ENCODE results near the gene RSRC1.

The RSRC1 gene

DNA sequence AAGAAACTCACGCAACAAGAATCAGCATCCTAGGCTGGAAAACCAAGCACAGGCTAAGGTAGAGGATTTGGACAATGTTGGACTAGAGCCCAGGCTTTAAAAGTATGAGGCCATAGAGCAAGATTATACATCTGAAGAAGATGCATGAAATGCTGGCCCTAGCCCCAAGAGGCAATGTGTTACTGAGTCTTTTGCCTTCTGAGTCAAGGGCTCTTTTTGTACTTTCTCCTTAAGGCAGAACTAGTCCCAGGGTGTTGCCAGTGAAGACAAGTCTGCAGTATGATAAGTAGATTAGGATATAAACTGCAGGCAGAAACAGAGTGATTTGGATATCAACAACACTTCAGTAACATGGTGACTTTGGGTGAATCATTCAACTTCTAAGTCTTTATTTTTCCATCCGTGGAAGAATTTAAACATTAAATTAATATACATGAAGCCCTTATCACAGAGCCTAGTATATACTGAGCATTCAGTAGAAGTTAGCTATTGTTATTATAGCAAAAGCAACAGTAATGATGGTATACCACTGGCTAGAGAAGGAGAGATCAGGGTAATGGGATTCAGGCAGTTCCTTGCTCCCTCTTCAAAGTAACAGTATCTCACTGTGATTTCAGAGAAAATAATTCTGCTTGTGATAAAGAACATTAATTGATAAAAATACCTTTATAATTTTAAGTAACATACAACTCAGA is 361.2 kb downstream of the RSRC1 start:
- no peaks in the 10 kb centered on the region for H3K79me2 ChIP-seq (ENCODE audit: control insufficient read depth, low read length)
- H3K9me2 ChIP-seq (replicated peaks; ENCODE audit: control insufficient read depth, low read length), result no peaks in the 10 kb centered on the region
- H3K9me3 ChIP-seq (ENCODE audit: control insufficient read depth, insufficient read depth, low read length), result no peaks in the 10 kb centered on the region
- H3K27ac ChIP-seq (ENCODE audit: low read depth, low read length), result no peak overlapping the region
- H3K4me1 ChIP-seq (ENCODE audit: control insufficient read depth, low read length), result no peaks in the 10 kb centered on the region
- no peak overlapping the region for H3K4me3 ChIP-seq (ENCODE audit: low read length)
- no peaks in the 10 kb centered on the region for H4K20me1 ChIP-seq (ENCODE audit: control insufficient read depth, insufficient read depth, low read depth, low read length)
- H3K27me3 ChIP-seq (ENCODE audit: control insufficient read depth, low read length), result no peaks in the 10 kb centered on the region
- no peaks in the 10 kb centered on the region for H3K36me3 ChIP-seq (ENCODE audit: control insufficient read depth, low read length)
- H3F3A ChIP-seq (ENCODE audit: control insufficient read depth, insufficient read depth), result no peaks in the 10 kb centered on the region
- no peak overlapping the region for H3K4me2 ChIP-seq (ENCODE audit: low read length)
- TF ChIP-seq, protein P1, sequence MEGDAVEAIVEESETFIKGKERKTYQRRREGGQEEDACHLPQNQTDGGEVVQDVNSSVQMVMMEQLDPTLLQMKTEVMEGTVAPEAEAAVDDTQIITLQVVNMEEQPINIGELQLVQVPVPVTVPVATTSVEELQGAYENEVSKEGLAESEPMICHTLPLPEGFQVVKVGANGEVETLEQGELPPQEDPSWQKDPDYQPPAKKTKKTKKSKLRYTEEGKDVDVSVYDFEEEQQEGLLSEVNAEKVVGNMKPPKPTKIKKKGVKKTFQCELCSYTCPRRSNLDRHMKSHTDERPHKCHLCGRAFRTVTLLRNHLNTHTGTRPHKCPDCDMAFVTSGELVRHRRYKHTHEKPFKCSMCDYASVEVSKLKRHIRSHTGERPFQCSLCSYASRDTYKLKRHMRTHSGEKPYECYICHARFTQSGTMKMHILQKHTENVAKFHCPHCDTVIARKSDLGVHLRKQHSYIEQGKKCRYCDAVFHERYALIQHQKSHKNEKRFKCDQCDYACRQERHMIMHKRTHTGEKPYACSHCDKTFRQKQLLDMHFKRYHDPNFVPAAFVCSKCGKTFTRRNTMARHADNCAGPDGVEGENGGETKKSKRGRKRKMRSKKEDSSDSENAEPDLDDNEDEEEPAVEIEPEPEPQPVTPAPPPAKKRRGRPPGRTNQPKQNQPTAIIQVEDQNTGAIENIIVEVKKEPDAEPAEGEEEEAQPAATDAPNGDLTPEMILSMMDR (IDR thresholded peaks at IDR 0.05; ENCODE audit: low read depth, low read length, poor library complexity, severe bottlenecking), result no peak
- no peak for TF ChIP-seq EZH2phosphoT487 (IDR thresholded peaks at IDR 0.05; ENCODE audit: borderline replicate concordance, low read length)

DNA sequence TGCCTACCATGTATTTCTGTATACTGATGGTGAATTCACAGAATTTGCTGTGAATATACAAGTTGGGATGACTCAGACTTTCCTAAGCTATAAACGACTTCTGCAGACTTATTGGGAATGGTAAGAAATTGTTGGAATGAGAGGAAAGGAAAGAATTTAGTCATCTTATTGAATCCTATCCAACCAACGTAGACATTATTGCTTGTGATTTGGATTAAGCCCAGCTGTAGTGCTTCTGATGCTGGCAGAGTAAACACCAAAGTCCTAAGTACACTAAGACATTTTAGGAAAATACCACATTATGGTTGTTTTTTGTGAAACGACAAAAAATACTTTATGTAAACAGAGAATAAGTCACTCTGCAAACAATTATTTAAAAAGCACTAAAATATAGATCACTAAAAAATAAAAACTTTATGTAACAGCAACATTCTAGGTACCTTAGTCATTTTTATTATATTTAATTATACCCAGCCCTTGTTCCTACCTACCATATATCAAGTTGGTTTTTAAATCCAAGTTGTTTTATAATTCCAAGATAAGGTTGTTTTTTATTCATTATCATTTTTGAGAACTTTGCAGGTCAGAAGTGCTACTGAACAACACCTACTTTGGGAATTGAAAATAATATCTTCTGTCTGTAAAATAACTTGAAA is 361.9 kb downstream of the RSRC1 start:
- Histone ChIP-seq H3K4me3 (ENCODE audit: low read length) (no peak overlapping the region), H3K36me3 (ENCODE audit: control insufficient read depth, low read length) (no peaks in the 10 kb centered on the region), H3K79me2 (ENCODE audit: control insufficient read depth, low read length) (no peaks in the 10 kb centered on the region), H3K27ac (ENCODE audit: low read depth, low read length) (no peak overlapping the region), H3K4me2 (ENCODE audit: low read length) (no peak overlapping the region), H4K20me1 (ENCODE audit: control insufficient read depth, insufficient read depth, low read depth, low read length) (no peaks in the 10 kb centered on the region), H3K27me3 (ENCODE audit: control insufficient read depth, low read length) (no peaks in the 10 kb centered on the region), H3F3A (ENCODE audit: control insufficient read depth, insufficient read depth) (no peaks in the 10 kb centered on the region), H3K9me3 (ENCODE audit: control insufficient read depth, insufficient read depth, low read length) (no peaks in the 10 kb centered on the region), H3K9me2 (replicated peaks; ENCODE audit: control insufficient read depth, low read length) (no peaks in the 10 kb centered on the region), H3K4me1 (ENCODE audit: control insufficient read depth, low read length) (no peaks in the 10 kb centered on the region)
- TF ChIP-seq, protein P1 (IDR thresholded peaks at IDR 0.05; ENCODE audit: low read depth, low read length, poor library complexity, severe bottlenecking), result no peak
- no peak for TF ChIP-seq EZH2phosphoT487 (IDR thresholded peaks at IDR 0.05; ENCODE audit: borderline replicate concordance, low read length)

DNA sequence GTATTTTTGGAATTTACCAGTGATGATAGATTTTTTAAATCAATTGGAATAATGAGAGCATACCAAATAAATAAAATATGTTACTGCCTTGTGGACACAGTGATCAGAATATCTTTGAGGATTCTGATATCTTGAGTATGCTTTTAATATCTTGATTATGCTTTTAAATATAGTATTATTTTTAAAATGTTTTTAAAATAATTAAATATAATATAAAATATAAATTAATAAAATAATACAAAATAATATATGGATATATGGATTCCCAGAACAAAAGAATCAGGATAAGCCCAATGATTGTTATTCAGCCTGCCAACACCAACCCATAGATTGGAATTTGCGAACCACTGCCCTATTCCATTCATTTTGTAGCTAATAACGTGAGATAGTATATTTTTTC is 369.2 kb downstream of the RSRC1 start:
- Histone ChIP-seq H3K4me3 (ENCODE audit: low read length) (no peak overlapping the region), H3K4me1 (ENCODE audit: control insufficient read depth, low read length) (no peaks in the 10 kb centered on the region), H3K27ac (ENCODE audit: low read depth, low read length) (no peak overlapping the region), H3K9me3 (ENCODE audit: control insufficient read depth, insufficient read depth, low read length) (no peaks in the 10 kb centered on the region), H4K20me1 (ENCODE audit: control insufficient read depth, insufficient read depth, low read depth, low read length) (no peaks in the 10 kb centered on the region), H3K27me3 (ENCODE audit: control insufficient read depth, low read length) (no peaks in the 10 kb centered on the region), H3K36me3 (ENCODE audit: control insufficient read depth, low read length) (no peaks in the 10 kb centered on the region), H3K79me2 (ENCODE audit: control insufficient read depth, low read length) (no peaks in the 10 kb centered on the region), H3K4me2 (ENCODE audit: low read length) (no peak overlapping the region), H3F3A (ENCODE audit: control insufficient read depth, insufficient read depth) (no peaks in the 10 kb centered on the region), H3K9me2 (replicated peaks; ENCODE audit: control insufficient read depth, low read length) (no peaks in the 10 kb centered on the region)
- no peak for TF ChIP-seq EZH2phosphoT487 (IDR thresholded peaks at IDR 0.05; ENCODE audit: borderline replicate concordance, low read length)
- TF ChIP-seq, protein P1 (IDR thresholded peaks at IDR 0.05; ENCODE audit: low read depth, low read length, poor library complexity, severe bottlenecking), result no peak

Measured in DOHH2 (cell line).